ENCODE data around the gene IL1R1. TPM values are rescaled to one million over a fixed set of nuclear protein-coding genes. Genes with fewer than 3 reads are reported as not detected.

The IL1R1 gene
- total RNA-seq, 2 donors from 2014 or later: 112 to 289 TPM

- H3K27ac ChIP-seq: peak overlapping the region; percentile 84 to 87
- no peaks in the 10 kb centered on the region for H3K36me3 ChIP-seq
- H3K4me3 ChIP-seq: no peak overlapping the region
- no peaks in the 10 kb centered on the region for H3K27me3 ChIP-seq (replicated peaks; ENCODE audit: insufficient read depth)
- TF ChIP-seq POLR2A (IDR thresholded peaks at IDR 0.05) (no peak), POLR2AphosphoS5 (IDR thresholded peaks at IDR 0.05) (no peak)
- TF ChIP-seq, protein P1, sequence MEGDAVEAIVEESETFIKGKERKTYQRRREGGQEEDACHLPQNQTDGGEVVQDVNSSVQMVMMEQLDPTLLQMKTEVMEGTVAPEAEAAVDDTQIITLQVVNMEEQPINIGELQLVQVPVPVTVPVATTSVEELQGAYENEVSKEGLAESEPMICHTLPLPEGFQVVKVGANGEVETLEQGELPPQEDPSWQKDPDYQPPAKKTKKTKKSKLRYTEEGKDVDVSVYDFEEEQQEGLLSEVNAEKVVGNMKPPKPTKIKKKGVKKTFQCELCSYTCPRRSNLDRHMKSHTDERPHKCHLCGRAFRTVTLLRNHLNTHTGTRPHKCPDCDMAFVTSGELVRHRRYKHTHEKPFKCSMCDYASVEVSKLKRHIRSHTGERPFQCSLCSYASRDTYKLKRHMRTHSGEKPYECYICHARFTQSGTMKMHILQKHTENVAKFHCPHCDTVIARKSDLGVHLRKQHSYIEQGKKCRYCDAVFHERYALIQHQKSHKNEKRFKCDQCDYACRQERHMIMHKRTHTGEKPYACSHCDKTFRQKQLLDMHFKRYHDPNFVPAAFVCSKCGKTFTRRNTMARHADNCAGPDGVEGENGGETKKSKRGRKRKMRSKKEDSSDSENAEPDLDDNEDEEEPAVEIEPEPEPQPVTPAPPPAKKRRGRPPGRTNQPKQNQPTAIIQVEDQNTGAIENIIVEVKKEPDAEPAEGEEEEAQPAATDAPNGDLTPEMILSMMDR (IDR thresholded peaks at IDR 0.05): no peak
- no peak for DNase-seq (ENCODE audit: low spot score)
- intact Hi-C loops (cut with DNase I): no loop called here
- no peaks in the 10 kb centered on the region for H3K9me3 ChIP-seq
- peaks cover 19% of the 10 kb centered on the region for H3K4me1 ChIP-seq (replicated peaks)
Observed at GRCh38 chr2:102158011-102158755, 15.6 kb downstream of the IL1R1 start.

- TF ChIP-seq POLR2A (IDR thresholded peaks at IDR 0.05): no peak
- Histone ChIP-seq H3K9me3 (no peaks in the 10 kb centered on the region), H3K36me3 (no peaks in the 10 kb centered on the region), H3K4me3 (no peak overlapping the region), H3K27ac (peak overlapping the region; percentile 39 to 84), H3K4me1 (replicated peaks) (peaks cover 17% of the 10 kb centered on the region), H3K27me3 (replicated peaks; ENCODE audit: insufficient read depth) (no peaks in the 10 kb centered on the region)
- no peak for DNase-seq (ENCODE audit: low spot score)
- 45% methylated on average over 1 of the region's 1 CpG for WGBS
- intact Hi-C loops (cut with DNase I): no loop called here
Observed at GRCh38 chr2:102159295-102159694, 16.7 kb downstream of the IL1R1 start.

DNA sequence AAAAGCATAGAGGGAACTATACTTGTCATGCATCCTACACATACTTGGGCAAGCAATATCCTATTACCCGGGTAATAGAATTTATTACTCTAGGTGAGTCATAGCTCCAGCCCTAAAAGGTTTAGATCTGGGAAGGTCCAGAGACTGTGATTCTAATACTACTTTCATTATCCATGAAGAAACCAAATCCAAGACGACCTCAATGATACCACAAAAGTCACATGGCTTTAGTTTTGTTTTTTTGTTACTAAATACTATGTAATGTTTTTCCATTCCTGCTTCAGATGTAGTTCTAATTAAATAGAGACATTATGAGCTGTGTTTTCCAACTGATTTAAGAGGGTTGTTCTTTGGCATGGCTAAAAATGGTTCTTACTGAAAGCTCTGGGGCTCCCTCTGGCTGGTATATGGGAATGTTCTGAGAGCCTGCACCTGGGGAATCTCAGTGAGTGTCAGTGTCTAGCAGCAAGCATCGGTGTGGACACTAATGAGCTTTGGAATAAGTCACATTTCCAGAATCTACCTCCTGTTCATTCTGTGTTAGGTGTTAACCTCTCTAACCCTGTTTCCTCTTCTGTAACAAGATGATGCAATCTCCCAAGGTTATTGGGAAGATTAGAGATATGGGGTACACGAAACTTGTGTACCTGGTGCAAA lies 23.8 kb downstream of the IL1R1 start:
- 21% methylated on average over 4 of the region's 4 CpGs for WGBS
- H3K27me3 ChIP-seq (replicated peaks; ENCODE audit: insufficient read depth): no peaks in the 10 kb centered on the region
- H3K4me3 ChIP-seq: no peak overlapping the region
- intact Hi-C loops (cut with DNase I): loop anchor here (1.0 kb wide), 1 partner anchor 146 kb away; no protein-coding TSS in a partner anchor
- peak; percentile 47 for DNase-seq (ENCODE audit: low spot score)
- no peaks in the 10 kb centered on the region for H3K36me3 ChIP-seq
- TF ChIP-seq POLR2AphosphoS5 (IDR thresholded peaks at IDR 0.05) (peak; percentile 37), POLR2A (IDR thresholded peaks at IDR 0.05) (no peak)
- TF ChIP-seq, protein P1 (IDR thresholded peaks at IDR 0.05): peak; percentile 22 to 78 (median 65)
- no peaks in the 10 kb centered on the region for H3K9me3 ChIP-seq
- peaks cover 3% of the 10 kb centered on the region for H3K4me1 ChIP-seq (replicated peaks)
- peak overlapping the region; percentile 10 to 44 for H3K27ac ChIP-seq

DNA sequence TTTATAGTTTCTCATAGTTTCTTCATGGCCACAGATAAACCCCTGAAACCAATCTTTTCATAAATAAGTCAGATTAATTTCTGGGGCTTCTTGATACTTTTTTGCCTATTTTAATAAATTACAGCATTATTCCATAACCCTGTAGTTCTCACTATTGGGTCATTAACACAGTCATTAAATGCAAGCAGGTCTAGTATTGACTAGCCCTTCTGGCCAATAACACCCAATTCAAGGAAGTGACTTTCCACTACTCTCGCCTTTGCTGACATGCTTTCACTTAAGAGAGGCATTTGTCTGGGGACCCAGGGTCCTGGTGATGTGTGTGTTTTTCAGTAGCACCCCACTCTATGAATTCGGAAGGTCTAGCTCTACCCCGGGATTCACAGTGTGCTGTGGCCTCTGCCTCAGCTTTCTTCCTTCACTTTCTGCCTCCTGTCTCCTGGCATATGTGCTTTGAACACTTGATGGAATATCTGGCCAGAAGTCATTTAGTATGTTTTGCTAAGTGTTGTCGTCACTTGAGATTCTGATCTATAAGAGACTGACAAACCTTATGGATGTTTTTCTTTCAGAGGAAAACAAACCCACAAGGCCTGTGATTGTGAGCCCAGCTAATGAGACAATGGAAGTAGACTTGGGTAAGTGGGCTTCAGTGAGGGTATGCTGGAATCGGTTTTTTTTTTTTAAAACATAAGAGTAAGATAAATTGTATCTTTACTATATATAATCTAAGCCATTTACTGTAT lies 25.7 kb downstream of the IL1R1 start:
- Histone ChIP-seq H3K4me1 (replicated peaks) (peaks cover 3% of the 10 kb centered on the region), H3K27ac (no peak overlapping the region), H3K9me3 (no peaks in the 10 kb centered on the region), H3K27me3 (replicated peaks; ENCODE audit: insufficient read depth) (no peaks in the 10 kb centered on the region), H3K4me3 (no peak overlapping the region), H3K36me3 (no peaks in the 10 kb centered on the region)
- 94% methylated on average over 5 of the region's 5 CpGs for WGBS
- intact Hi-C loops (cut with DNase I): no loop called here
- TF ChIP-seq, protein P1 (IDR thresholded peaks at IDR 0.05): no peak
- TF ChIP-seq POLR2A (IDR thresholded peaks at IDR 0.05) (no peak), POLR2AphosphoS5 (IDR thresholded peaks at IDR 0.05) (no peak)
- DNase-seq (ENCODE audit: low spot score): no peak

- no peak for DNase-seq (ENCODE audit: low spot score)
- H3K27me3 ChIP-seq (replicated peaks; ENCODE audit: insufficient read depth): no peaks in the 10 kb centered on the region
- H3K4me1 ChIP-seq (replicated peaks): no peaks in the 10 kb centered on the region
- 92% methylated on average over 5 of the region's 5 CpGs for WGBS
- H3K27ac ChIP-seq: no peak overlapping the region
- TF ChIP-seq, protein P1 (IDR thresholded peaks at IDR 0.05): no peak
- TF ChIP-seq POLR2AphosphoS5 (IDR thresholded peaks at IDR 0.05) (no peak), POLR2A (IDR thresholded peaks at IDR 0.05) (no peak)
- no peak overlapping the region for H3K4me3 ChIP-seq
- H3K9me3 ChIP-seq: no peaks in the 10 kb centered on the region
- peaks cover 0 to 10% of the 10 kb centered on the region in 2 donors for H3K36me3 ChIP-seq
- intact Hi-C loops (cut with DNase I): loop anchor here (10.0 kb wide), 1 partner anchor 287 kb away; no protein-coding TSS in a partner anchor
Observed at GRCh38 chr2:102171946-102172345, 29.4 kb downstream of the IL1R1 start.

Data from prostate gland (tissue), 2 donors.